Esophagus squamous epithelium (tissue), 5 donors: ENCODE results near the gene BAD. TPM values are rescaled to one million over a fixed set of nuclear protein-coding genes. Genes with fewer than 3 reads are reported as not detected.

Experiments
- DNase-seq: peaks from one replicate; lab custom pipeline; 2025; lab: John Stamatoyannopoulos, UW
- H3K27ac ChIP-seq, 4 donors: fragments of 200-600 bp; sonication (generic); one replicate each; pipeline ENCODE4 v1.5.1; 2016 to 2019; ENCODE audit warnings: mild to moderate bottlenecking in 1 of 4
- H3K27me3 ChIP-seq, 4 donors: fragments of 200-600 bp; sonication (generic); 1 replicate in 3 of 4; 2 replicates in 1 of 4; pipeline versions ENCODE4 v1.5.1 to v1.6.0; 2017 to 2021; ENCODE audit warnings: antibody characterized with exemption in 1 of 4
- H3K36me3 ChIP-seq, 3 donors: fragments of 200-600 bp; sonication (generic); one replicate each; pipeline ENCODE4 v1.5.1; 2016 to 2019
- H3K4me1 ChIP-seq, 3 donors: fragments of 200-600 bp; sonication (generic); one replicate each; pipeline ENCODE4 v1.5.1; 2017 to 2019
- H3K4me3 ChIP-seq, 4 donors: fragments of 200-600 bp; sonication (generic); 1 replicate in 3 of 4; 2 replicates in 1 of 4; pipeline ENCODE4 v1.5.1; 2016 to 2019; ENCODE audit warnings: mild to moderate bottlenecking in 2 of 4, moderate library complexity in 1 of 4
- H3K9me3 ChIP-seq, 3 donors: fragments of 200-600 bp; sonication (generic); one replicate each; pipeline ENCODE4 v1.5.1; 2016 to 2019
- POLR2A ChIP-seq, 4 donors: fragments of 450-650 bp; IDR thresholded peaks; one replicate each; pipeline ENCODE4 v1.6.1; 2017; ENCODE audit warnings: antibody characterized with exemption in 4 of 4, mild to moderate bottlenecking in 4 of 4, moderate library complexity in 3 of 4
- WGBS, 2 donors: methylation state at CpG; one replicate each; pipeline ENCODE4 v1.1.5; 2018; 5-methylcytosine and 5-hydroxymethylcytosine counted together
- intact Hi-C: fragments of 100-400 bp; cut with DNase I; formaldehyde crosslinking; loops from one replicate; pipeline ENCODE4 v1.15.0; 2022
- total RNA-seq, 4 donors: library from RNA; depleted of rRNA; stranded (reverse); fragments of >200 nt; gene quantifications; one replicate each; pipeline ENCODE4 v1.1.0, GENCODE V29; 2016
- TF ChIP-seq, protein P1 (sequence below), 6 experiments: fragments of 450-650 bp in 4 of 6; fragments of 200-600 bp in 2 of 6; sonication (generic) in 2 of 6; IDR thresholded peaks; one replicate each; pipeline ENCODE4 v1.5.1; 2016 to 2019; ENCODE audit warnings: antibody characterized with exemption in 6 of 6, mild to moderate bottlenecking in 4 of 6, moderate library complexity in 4 of 6
- donor health status: DM: yes; HTN: yes; CAD: no.

Gene BAD
- total RNA-seq, 4 donors from 2014 or later: 49.4 to 86.5 (median 72.9) TPM

DNA sequence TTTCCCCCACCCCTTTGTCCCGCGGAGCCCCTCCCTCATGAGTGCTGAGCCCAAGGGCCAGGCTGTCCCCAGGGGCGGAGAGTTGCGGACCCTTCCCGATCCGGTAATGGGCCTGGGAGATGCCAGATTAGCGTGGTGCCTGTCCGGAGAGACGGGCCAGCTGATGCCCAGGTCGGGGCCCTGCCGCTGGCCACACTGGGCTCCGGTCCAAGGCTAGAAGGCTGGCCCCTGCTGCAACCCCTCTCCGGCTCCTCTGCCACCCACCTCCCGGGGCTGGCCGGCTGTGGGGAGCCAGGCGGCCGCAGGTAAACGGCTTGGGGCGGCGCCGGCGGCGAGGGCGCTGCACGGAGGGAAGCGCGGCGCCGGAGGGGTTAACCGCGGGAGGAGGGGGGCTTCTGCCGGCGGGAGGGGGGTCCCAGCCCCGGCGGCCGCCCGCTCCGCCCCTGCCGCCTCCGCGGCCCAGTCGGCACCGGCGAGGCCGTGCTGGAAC, 6.8 kb upstream of the BAD start, which contains the start of gene KCNK4:
TSS of gene KCNK4 (plus strand) at position 41 of the 490 bp plus-strand sequence. CDS start 1,717 bp downstream, outside the sequence.
- H3K27me3 ChIP-seq: peaks cover 8 to 65% (median 11%) of the 10 kb centered on the region in 4 donors
- DNase-seq: no peak

DNA sequence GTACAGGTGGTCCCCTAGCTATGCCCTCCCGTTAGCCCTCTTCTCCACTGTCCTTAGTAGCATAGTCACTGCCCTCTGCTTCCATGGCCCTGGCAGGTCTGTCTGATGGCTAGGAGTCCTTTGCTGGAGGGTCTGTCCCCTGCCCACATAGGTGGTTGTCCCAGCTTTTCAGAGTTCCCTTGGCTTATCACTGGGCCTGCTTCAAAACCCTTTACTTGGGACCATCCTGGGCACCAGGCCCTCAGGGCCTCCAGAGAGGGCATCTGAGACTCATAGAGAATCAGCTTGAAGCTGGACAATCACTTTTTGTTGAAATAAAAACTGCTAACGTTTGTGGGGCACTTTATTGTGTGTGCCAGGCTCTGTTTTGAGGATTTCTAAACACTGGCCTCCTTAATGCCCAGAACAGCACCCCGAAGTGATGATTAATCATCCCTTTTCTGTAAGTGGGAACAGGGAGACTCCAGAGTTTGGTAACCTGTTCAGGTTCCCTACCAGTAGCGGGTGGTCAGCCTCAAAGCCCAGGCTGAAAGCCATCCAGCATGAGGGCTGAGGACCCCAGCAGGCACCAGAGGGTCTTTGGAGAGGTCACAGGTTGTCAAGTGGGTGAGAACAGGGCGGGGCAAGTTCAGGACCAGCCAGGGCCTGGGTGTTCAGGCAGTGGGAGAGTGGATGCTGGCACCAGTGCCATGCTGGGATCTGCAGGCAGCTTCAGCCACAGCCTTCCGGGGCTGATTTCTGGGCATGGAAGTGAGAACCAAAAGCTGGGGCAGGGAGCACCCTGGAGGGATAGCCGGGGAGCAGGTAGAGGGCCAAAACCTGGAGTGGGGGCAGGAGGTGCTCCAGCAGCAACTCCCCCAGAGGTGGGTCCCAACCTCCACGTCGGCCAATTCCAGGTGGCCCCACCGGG, 6.1 kb upstream of the BAD start:
- intact Hi-C loops: no loop called here
- peaks cover 22 to 44% (median 29%) of the 10 kb centered on the region in 3 donors for H3K4me1 ChIP-seq
- H3K36me3 ChIP-seq: peaks cover 0 to 10% (median 0%) of the 10 kb centered on the region in 3 donors
- no peak overlapping the region for H3K27ac ChIP-seq
- H3K27me3 ChIP-seq: peaks cover 8 to 58% (median 11%) of the 10 kb centered on the region in 4 donors
- TF ChIP-seq, protein P1, sequence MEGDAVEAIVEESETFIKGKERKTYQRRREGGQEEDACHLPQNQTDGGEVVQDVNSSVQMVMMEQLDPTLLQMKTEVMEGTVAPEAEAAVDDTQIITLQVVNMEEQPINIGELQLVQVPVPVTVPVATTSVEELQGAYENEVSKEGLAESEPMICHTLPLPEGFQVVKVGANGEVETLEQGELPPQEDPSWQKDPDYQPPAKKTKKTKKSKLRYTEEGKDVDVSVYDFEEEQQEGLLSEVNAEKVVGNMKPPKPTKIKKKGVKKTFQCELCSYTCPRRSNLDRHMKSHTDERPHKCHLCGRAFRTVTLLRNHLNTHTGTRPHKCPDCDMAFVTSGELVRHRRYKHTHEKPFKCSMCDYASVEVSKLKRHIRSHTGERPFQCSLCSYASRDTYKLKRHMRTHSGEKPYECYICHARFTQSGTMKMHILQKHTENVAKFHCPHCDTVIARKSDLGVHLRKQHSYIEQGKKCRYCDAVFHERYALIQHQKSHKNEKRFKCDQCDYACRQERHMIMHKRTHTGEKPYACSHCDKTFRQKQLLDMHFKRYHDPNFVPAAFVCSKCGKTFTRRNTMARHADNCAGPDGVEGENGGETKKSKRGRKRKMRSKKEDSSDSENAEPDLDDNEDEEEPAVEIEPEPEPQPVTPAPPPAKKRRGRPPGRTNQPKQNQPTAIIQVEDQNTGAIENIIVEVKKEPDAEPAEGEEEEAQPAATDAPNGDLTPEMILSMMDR (IDR thresholded peaks at IDR 0.05): no peak
- TF ChIP-seq POLR2A (IDR thresholded peaks at IDR 0.05): no peak
- no peak for DNase-seq
- H3K9me3 ChIP-seq: no peaks in the 10 kb centered on the region
- peak overlapping the region in 1 of 4 donors; percentile 67 for H3K4me3 ChIP-seq
- WGBS, 2 donors: 46 to 50% methylated on average over 4 to 6 of the region's 10 CpGs

More for the DNA sequence above, 6.8 kb upstream of the BAD start, which contains the start of gene KCNK4:
- intact Hi-C loops: no loop called here
- peak within 1 kb of the TSS; percentile 23 to 67 (median 37) for H3K4me3 ChIP-seq
- TF ChIP-seq, protein P1 (IDR thresholded peaks at IDR 0.05): no peak
- no peak for TF ChIP-seq POLR2A (IDR thresholded peaks at IDR 0.05)
- peaks cover 0 to 10% (median 0%) of the 10 kb centered on the region in 3 donors for H3K36me3 ChIP-seq
- no peaks in the 10 kb centered on the region for H3K9me3 ChIP-seq
- peaks cover 16 to 40% (median 24%) of the 10 kb centered on the region in 3 donors for H3K4me1 ChIP-seq
- H3K27ac ChIP-seq: no peak within 1 kb of the TSS
- WGBS, 2 donors: no CpG with 5 or more reads among the region's 45 CpGs

DNA sequence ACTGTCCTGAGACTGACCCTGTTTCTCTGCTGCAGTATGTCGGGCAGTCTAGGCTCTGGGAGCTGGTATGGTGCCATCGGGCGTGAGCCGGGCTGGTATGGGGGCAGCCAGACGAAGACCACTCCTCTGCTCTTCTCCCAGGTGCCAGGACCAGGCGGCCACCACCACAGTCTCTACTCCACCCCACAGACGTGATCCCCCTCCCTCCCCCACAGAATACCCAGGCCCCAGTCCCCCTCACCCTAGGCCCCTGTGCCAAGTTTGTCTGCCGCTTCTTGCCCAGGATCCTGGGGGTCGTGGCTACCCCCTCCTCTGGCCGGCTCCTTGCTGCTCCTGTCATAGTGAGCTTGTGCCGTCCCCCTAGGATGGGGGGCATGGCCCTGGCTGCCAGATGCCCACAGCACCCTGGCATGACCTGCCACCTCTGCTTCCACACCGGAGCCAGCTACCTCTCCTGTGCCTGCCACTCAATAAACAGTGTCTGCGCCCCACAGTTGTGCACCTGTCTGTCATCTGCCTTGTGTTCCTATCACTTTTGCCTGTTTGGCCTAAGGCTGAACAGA, 4.6 kb upstream of the BAD start:
- no peaks in the 10 kb centered on the region for H3K9me3 ChIP-seq
- H3K36me3 ChIP-seq: peaks cover 0 to 10% (median 0%) of the 10 kb centered on the region in 3 donors
- H3K4me3 ChIP-seq: no peak overlapping the region
- TF ChIP-seq, protein P1 (IDR thresholded peaks at IDR 0.05): no peak
- no peak for TF ChIP-seq POLR2A (IDR thresholded peaks at IDR 0.05)
- 100% methylated on average over 3 of the region's 13 CpGs; no CpG with 5 or more reads in 1 of the 2 donors for WGBS, 2 donors
- H3K4me1 ChIP-seq: peaks cover 24 to 47% (median 32%) of the 10 kb centered on the region in 3 donors
- H3K27me3 ChIP-seq: peaks cover 8 to 43% (median 11%) of the 10 kb centered on the region in 4 donors
- no peak overlapping the region for H3K27ac ChIP-seq
- no peak for DNase-seq
- intact Hi-C loops: no loop called here

DNA sequence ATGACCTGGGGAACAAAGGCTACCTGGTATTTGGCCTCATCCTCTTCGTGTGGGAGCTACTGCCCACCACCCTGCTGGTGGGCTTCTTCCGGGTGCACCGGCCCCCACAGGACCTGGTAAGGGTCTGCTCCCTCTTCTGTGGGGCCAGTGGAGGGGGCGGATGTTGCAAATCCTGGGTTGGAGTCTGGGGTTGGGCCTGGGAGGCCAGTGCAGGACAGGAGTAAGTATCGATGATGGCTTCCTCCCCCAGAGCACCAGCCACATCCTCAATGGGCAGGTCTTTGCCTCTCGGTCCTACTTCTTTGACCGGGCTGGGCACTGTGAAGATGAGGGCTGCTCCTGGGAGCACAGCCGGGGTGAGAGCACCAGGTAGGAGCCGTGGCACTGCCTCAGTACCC, 3.9 kb upstream of the BAD start:
- WGBS, 2 donors: 90% methylated on average over 4 of the region's 9 CpGs; no CpG with 5 or more reads in 1 of the 2 donors
- H3K9me3 ChIP-seq: no peaks in the 10 kb centered on the region
- intact Hi-C loops: no loop called here
- no peak overlapping the region for H3K27ac ChIP-seq
- H3K27me3 ChIP-seq: peaks cover 8 to 35% (median 11%) of the 10 kb centered on the region in 4 donors
- peaks cover 31 to 54% (median 39%) of the 10 kb centered on the region in 3 donors for H3K4me1 ChIP-seq
- peaks cover 0 to 10% (median 0%) of the 10 kb centered on the region in 3 donors for H3K36me3 ChIP-seq
- no peak overlapping the region for H3K4me3 ChIP-seq
- TF ChIP-seq, protein P1 (IDR thresholded peaks at IDR 0.05): no peak
- TF ChIP-seq POLR2A (IDR thresholded peaks at IDR 0.05): no peak
- no peak for DNase-seq
